ENCODE results near the gene BPGM. TPM values are rescaled to one million over a fixed set of nuclear protein-coding genes. Genes with fewer than 3 reads are reported as not detected.

BPGM gene
- polyA plus RNA-seq, 4 donors, result 36.2 to 49.8 (median 41.9) TPM

- no peak for DNase-seq (ENCODE audit: low read depth in 4 of 4, low spot score in 2 of 4)
Observed at GRCh38 chr7:134694767-134695166, 48.1 kb downstream of the BPGM start.

DNA sequence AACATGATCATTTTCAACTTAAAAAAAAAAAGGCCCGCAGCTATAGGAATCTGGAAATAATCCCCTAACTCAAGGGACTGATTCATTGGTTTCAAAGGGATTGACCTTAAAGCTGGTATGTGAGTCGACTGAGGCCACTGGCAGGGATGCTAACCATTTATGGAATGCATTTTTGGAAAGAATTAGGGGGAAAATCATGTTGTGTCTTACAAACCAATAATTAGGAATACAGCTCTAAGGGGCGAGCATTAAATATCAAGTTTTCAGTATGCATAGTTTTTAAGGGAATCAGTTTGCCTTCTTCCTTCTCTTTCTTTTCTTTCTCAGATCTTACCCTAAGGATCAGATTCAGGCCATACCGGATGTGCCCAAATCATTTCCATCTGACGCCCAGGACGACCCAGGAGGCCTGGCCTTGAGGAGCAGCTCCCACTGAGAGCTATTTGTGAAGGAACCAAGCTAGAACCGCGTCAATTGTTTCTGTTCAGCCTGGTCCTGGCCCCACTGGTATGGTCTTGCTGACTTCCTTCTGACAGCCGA, 48.7 kb downstream of the BPGM start:
- no peak for DNase-seq (ENCODE audit: low read depth in 4 of 4, low spot score in 2 of 4)

- DNase-seq (ENCODE audit: low read depth in 4 of 4, low spot score in 2 of 4), result no peak
Observed at GRCh38 chr7:134696261-134696660, 49.6 kb downstream of the BPGM start.

GRCh38 chr7:134697205-134697886, 50.7 kb downstream of the BPGM start:
- no peak for DNase-seq (ENCODE audit: low read depth in 4 of 4, low spot score in 2 of 4)

- DNase-seq (ENCODE audit: low read depth in 4 of 4, low spot score in 2 of 4), result no peak
Observed at GRCh38 chr7:134698481-134698880, 51.8 kb downstream of the BPGM start.

DNA sequence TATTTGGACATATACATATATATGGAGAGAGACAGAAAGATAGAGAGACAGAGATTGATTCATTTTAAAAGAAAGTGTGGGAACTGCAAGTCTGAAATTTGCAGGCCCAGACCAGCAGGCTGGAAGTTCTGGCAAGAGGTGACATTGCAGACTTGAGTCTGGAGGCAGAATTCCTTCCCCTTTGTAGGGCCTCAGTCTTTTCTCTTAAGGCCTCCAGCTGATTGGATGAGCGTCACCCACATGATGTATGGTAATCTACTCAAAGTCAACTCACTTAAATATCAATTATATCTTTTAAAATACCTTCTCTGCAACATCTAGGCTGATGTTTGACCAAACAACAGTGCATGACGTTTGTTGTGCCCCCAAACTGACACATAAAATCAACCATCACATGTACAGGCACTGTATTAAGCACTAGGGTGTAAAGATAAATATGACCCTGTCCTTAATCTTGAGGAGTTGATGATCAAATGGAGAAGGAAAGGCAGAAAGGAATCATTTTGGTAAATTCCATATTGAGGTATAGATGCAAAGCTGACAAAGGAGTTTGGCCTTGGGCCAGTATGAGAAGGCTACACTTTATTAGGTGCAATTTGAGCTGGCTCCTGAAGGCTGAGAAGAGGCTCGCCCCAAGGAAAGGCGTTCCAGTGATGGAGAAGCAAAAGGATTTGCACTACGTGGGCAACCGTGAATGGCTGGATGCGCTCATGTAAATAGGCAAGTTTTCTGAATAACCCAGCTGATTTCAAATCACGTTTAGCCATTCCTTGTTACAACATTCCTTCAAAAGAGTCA, 52.6 kb downstream of the BPGM start:
- no peak for DNase-seq (ENCODE audit: low read depth in 4 of 4, low spot score in 2 of 4)

GRCh38 chr7:134699899-134700298, 53.2 kb downstream of the BPGM start:
- DNase-seq (ENCODE audit: low read depth in 4 of 4, low spot score in 2 of 4), result no peak

GRCh38 chr7:134701272-134701671, 54.6 kb downstream of the BPGM start:
- DNase-seq (ENCODE audit: low read depth in 4 of 4, low spot score in 2 of 4), result no peak

DNA sequence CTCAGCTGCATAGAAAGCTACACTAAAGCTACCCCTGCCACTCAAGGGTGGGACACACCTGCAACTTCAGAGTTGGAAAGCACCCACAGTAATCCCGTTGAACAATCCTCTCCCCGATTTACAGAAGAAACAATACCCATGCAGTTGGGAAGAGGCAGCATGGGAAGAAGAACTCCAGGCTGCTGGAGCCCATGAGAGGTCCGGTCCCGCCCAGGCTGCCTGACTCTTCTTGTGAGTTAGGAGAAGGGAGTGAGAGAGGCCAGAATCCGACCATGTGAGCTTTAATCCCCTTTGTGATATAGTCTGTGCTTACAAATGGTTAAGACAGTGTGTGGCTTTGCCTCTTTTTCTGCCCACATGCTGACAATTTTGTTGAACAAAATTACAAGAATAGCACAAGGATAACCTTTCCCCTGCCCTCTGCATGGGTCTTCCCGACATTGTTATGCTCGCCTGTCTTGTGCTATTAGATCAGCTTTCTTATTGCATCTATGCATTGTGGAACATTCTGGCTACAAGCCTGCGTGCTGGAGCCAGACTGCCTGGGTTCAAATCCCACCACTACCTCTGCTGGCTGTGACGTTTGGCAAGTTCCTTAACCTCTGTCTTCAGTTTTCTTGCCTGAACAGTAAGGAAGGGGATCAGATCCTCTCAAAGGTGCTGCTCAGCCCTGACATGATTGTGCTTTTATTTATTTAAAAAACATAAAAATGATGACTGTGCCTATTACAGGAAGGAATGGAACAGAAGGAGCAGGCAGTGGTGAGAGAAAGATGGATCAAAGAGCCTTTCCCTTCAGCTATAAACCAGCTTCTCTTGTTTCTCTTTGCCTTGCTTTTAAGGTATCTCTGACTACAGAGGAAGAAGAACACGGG, 56.0 kb downstream of the BPGM start:
- DNase-seq (ENCODE audit: low read depth in 4 of 4, low spot score in 2 of 4), result no peak

DNA sequence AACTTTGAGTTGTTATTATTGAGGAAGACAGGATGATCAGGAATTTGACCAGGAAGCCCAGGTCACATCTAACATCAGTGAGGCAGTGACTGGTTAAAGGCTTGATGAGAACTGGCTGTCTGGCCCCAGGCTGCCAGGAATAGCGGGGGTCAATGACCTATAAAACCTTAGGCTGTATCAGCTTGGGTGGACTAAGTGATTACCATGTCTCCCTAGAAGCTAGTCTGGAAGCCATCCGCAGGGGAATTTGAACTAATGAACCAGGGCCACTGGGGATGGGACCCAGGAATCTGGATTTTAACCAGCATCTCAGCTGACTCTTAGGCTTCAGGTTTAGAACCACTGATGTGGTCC, 56.6 kb downstream of the BPGM start:
- DNase-seq (ENCODE audit: low read depth in 4 of 4, low spot score in 2 of 4), result no peak

DNA sequence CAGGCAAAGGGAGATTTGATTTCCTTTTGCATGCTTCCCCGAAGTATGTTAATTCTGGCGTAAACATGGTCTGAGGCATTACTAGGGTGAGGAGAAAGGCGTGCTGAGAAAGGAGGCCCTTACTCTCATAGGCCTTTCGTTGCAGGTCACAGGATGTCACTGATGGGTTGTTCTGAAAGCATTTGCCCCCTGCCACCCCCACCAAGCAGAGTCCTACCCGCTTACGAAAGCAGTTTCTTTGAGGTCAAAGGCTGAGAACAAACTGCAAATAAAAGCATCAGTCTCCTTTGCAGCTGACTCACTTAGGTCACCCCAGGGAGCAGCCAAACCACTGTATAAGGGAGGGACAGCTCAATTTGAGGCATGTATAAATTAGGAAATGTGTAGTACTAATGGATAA, 57.1 kb downstream of the BPGM start:
- DNase-seq (ENCODE audit: low read depth in 4 of 4, low spot score in 2 of 4), result peak in 1 of 4 donors; percentile 38

- no peak for DNase-seq (ENCODE audit: low read depth in 4 of 4, low spot score in 2 of 4)
Observed at GRCh38 chr7:134704827-134705226, 58.2 kb downstream of the BPGM start.

GRCh38 chr7:134705716-134706115, 59.1 kb downstream of the BPGM start:
- no peak for DNase-seq (ENCODE audit: low read depth in 4 of 4, low spot score in 2 of 4)

DNA sequence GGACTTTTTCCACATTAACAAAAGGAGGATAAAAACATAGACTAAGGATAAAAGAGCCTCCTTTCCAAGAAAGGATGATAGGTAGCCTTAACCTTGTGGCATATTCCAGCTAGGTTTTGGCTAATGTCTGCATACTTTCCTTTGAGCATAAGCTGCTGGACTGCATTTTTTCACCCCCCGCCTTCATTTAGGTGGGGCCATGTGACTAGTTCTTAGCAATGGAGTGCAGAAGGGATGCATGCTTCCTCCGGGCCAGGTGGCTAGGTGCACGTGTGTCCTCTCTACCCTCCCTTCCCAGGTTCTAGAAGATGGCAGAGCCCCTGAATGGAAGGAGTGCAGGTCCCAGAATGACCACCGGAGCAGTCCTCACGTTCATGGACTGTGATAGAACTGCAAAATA, 59.8 kb downstream of the BPGM start:
- DNase-seq (ENCODE audit: low read depth in 4 of 4, low spot score in 2 of 4), result no peak

GRCh38 chr7:134707663-134708378, 61.2 kb downstream of the BPGM start:
- no peak for DNase-seq (ENCODE audit: low read depth in 4 of 4, low spot score in 2 of 4)

- no peak for DNase-seq (ENCODE audit: low read depth in 4 of 4, low spot score in 2 of 4)
Observed at GRCh38 chr7:134708692-134709091, 62.0 kb downstream of the BPGM start.

DNA sequence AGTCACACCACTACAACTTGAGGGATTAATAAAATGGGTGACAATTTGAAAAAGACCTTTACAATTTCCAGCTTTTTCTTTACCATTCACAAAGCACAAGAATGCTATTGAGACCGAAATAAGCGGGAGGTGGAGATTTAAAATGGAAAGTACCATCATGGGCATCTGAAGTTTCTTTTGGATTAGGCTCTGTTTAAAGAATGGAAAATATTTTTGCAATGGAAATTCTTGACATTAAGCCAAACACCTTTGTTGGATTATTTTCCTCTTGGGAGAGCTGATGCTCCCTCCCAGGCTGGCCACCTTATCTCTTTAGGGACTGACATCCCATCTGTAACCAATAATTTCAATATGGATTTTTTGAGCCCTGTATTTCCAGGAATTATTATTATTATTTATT, 62.5 kb downstream of the BPGM start:
- DNase-seq (ENCODE audit: low read depth in 4 of 4, low spot score in 2 of 4), result no peak

DNA sequence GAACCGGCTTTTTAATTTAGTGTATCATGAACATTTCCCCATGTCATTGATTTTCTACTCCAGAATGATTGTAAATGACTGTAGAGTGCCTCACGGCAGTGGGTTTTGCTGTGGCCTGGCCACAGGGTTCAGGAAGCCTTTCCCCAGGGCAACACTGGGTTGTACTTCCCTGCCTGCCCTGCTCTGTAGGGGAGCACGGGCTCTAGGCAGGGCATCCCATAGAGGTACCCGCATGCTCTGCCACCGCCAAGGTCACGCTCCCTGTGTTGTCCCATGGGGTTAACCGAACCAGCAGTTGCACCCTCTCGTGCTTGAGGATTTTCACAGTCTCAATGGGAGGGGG, 63.8 kb downstream of the BPGM start:
- no peak for DNase-seq (ENCODE audit: low read depth in 4 of 4, low spot score in 2 of 4)

DNA sequence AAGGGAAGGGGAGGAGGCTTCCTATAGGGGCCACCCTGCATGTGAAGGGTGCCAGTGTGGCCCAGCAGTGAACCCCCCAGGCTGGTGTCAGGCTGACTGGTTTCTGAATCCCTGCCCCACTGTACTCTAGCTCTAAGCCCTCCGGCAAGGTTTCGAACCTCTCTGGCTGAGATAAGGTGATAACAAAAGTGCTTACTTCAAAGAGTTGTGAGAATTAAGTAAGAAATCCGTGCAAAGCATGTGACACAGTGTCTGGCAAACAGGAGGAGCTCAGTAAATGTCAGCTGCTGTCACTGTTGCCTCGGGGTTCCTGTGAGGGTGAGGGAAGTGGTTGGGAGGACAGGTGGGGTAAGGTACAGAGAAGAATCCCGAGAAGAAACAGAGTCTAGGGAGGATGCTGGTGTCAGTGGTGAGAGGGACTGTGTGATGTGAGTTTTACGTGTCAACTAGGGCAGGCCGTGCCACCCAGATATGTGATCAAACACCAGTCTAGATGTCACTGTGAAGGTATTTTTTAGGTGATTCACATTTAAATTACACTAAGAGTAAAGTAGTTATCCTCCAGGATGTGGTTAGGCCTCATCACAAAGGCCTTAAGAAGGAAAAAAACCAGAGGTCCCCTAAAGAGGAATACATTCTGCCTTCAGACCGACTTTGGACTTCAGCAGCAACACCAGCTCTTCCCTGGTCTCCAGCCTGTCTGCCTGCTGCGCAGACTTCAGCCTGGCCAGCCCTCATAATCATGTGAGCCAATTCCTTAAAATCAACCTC, 64.4 kb downstream of the BPGM start:
- no peak for DNase-seq (ENCODE audit: low read depth in 4 of 4, low spot score in 2 of 4)

DNA sequence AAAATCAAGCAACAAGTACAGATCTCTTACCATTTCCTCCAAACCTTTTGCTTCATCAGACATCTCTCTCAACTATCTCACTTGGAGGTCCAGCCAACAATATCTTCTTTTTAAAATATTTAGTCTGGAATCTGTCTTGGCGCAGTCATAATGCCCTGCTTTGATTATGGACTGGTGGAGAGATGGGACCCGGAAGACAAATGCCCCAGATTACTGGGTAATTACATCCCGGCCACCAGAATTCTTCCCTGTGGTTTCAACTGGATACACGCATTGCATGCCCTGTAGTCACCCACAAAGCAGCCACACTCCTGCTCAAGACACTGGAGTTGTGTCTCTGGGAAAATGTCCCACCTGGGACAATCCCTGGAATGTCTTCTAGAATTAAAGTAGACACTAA, 65.5 kb downstream of the BPGM start:
- DNase-seq (ENCODE audit: low read depth in 4 of 4, low spot score in 2 of 4), result no peak
